GM12878 (cell line): ENCODE data around the gene SURF6.

Source experiments
- CTCF ChIP-seq, 3 experiments: IDR thresholded peaks in 2 of 3; conservative IDR thresholded peaks in 1 of 3; 2 replicates each; pipeline ENCODE4 v1.5.1; 2011; ENCODE audit warnings: low read depth in 3 of 3, low read length in 3 of 3, mild to moderate bottlenecking in 3 of 3, control low read depth in 2 of 3, moderate library complexity in 2 of 3, inconsistent platforms in 1 of 3, mixed read lengths in 1 of 3; ENCODE audit not compliant: control insufficient read depth in 2 of 3, insufficient read depth in 1 of 3; ENCODE audit errors: extremely low read depth in 1 of 3
- E2F4 ChIP-seq: IDR thresholded peaks from 2 replicates; pipeline ENCODE4 v1.6.1; 2012; ENCODE audit warnings: low read depth, low read length, improper control_type of control experiment
- ZBTB11 ChIP-seq: fragments of 450-650 bp; formaldehyde crosslinking; IDR thresholded peaks from 2 replicates; pipeline ENCODE4 v1.5.0; 2022; ENCODE audit warnings: mild to moderate bottlenecking, missing genetic modification characterization

- TF ChIP-seq CTCF (IDR thresholded peaks at IDR 0.05 in 2 of 3, conservative IDR thresholded peaks at IDR 0.05 in 1 of 3; ENCODE audit: control insufficient read depth in 2 of 3, extremely low read depth in 1 of 3, insufficient read depth in 1 of 3, low read depth in 3 of 3, low read length in 3 of 3) = peak; percentile 51 to 79 (median 58)
- no peak for TF ChIP-seq ZBTB11 (CRISPR knock-in tag)
- no peak for TF ChIP-seq E2F4
Observed at GRCh38 chr9:133351908-133352634, 16.1 kb upstream of the SURF6 start.
